K562 (cell line): ENCODE data around the gene CFAP97D2. TPM values are rescaled to one million over a fixed set of nuclear protein-coding genes. Genes with fewer than 3 reads are reported as not detected.
A peak's percentile ranks its signal among the peaks of the same experiment; 100 is the strongest.

Experiments used
- LCOR ChIP-seq: sonication (generic); formaldehyde crosslinking; IDR thresholded peaks from 2 replicates; pipeline ENCODE4 v1.8.0; 2022; ENCODE audit warnings: mild to moderate bottlenecking, missing genetic modification reagents
- NONO ChIP-seq, 2 experiments: fragments of 200-400 bp in 1 of 2; fragments of 450-650 bp in 1 of 2; formaldehyde crosslinking in 1 of 2; IDR thresholded peaks; 2 replicates each; pipeline ENCODE4 v1.6.1; 2017; ENCODE audit warnings: low read depth in 2 of 2, mild to moderate bottlenecking in 2 of 2, moderate library complexity in 2 of 2, low read length in 1 of 2
- SETDB1 ChIP-seq: IDR thresholded peaks from one replicate; pipeline ENCODE4 v1.6.1; 2012; ENCODE audit warnings: low read length, control low read depth, inconsistent platforms
- SUPT5H ChIP-seq: fragments of 450-650 bp; IDR thresholded peaks from 2 replicates; pipeline ENCODE4 v1.6.1; 2016
- TBP ChIP-seq: optimal IDR thresholded peaks from 2 replicates; pipeline ENCODE3; 2011; ENCODE audit warnings: low read depth, low read length, improper control_type of control experiment
- TEAD1 ChIP-seq, 2 experiments: fragments of 450-650 bp in 1 of 2; sonication (generic) in 1 of 2; formaldehyde crosslinking; IDR thresholded peaks; 2 replicates each; pipeline versions ENCODE4 v1.4.0 to v1.8.0; 2020 to 2022; ENCODE audit warnings: mild to moderate bottlenecking in 2 of 2, missing genetic modification reagents in 1 of 2
- ZBTB40 ChIP-seq, 2 experiments: fragments of 450-650 bp in 1 of 2; sonication (generic) in 1 of 2; formaldehyde crosslinking in 1 of 2; IDR thresholded peaks; 2 replicates each; pipeline versions ENCODE4 v1.7.1 to v1.9.0; 2016 to 2022; ENCODE audit warnings: inconsistent platforms in 1 of 2, mild to moderate bottlenecking in 1 of 2, missing genetic modification reagents in 1 of 2
- ZNF318 ChIP-seq, 2 experiments: fragments of 450-650 bp; IDR thresholded peaks; 2 replicates each; pipeline ENCODE4 v1.6.1; 2016; ENCODE audit warnings: mild to moderate bottlenecking in 2 of 2, borderline replicate concordance in 1 of 2, low read depth in 1 of 2, moderate library complexity in 1 of 2
- ZNF347 ChIP-seq: fragments of 450-650 bp; formaldehyde crosslinking; IDR thresholded peaks from 2 replicates; pipeline ENCODE4 v1.4.0; 2020; ENCODE audit warnings: low read depth, mild to moderate bottlenecking, moderate library complexity
- polyA plus RNA-seq, 8 experiments: library from polyadenylated mRNA; depleted of rRNA in 4 of 8; stranded (reverse) in 5 of 8; unstranded in 3 of 8; fragments of >200 nt; fragmentation: Nextera tagmentation in 2 of 8; fragmentation: Illumina TruSeq in 1 of 8; extraction: Ambion mirVana in 2 of 8; extraction: Trizol in 1 of 8; gene quantifications; 2 replicates each; pipeline versions ENCODE4 v1.2.1 to v1.2.3, GENCODE V29; 2011 to 2014; ENCODE audit warnings: inconsistent platforms in 1 of 8, missing spikeins in 1 of 8
- total RNA-seq, 7 experiments: library from RNA; depleted of rRNA in 6 of 7; stranded (reverse); fragments of >200 nt in 6 of 7; fragmentation: Illumina TruSeq in 2 of 7; extraction: Trizol in 2 of 7; gene quantifications; 2 replicates each; pipeline versions ENCODE4 v1.2.1 to v1.2.3, GENCODE V29; 2011 to 2021; ENCODE audit warnings: low replicate concordance in 1 of 7

The CFAP97D2 gene
- total and polyA plus RNA-seq, 9 of the 15 experiments (the other 6 are each of a cell fraction or from before 2014, with no cell fraction given), result not detected

GRCh38 chr13:114222461-114222968 is 43.5 kb downstream of the CFAP97D2 start (continued):
- TF ChIP-seq ZBTB40 (IDR thresholded peaks at IDR 0.05), result 0 out of 2 replicates have a peak, but pooled peaks have one; percentile 6
- TF ChIP-seq ZBTB40 (CRISPR knock-in tag; IDR thresholded peaks at IDR 0.05), result no peak
- no peak for TF ChIP-seq SUPT5H
- 0 out of 4 replicates have a peak, but pooled peaks of 1 of the 2 experiments have one; percentile 21 for TF ChIP-seq TEAD1 (CRISPR knock-in tag; IDR thresholded peaks at IDR 0.05)
- TF ChIP-seq SETDB1, result no peak
- TF ChIP-seq LCOR (CRISPR knock-in tag), result no peak
- no peak for TF ChIP-seq ZNF347
- TF ChIP-seq ZNF318 (IDR thresholded peaks at IDR 0.05; ENCODE audit: borderline replicate concordance in 1 of 2, low read depth in 1 of 2), result no peak
- TF ChIP-seq NONO (IDR thresholded peaks at IDR 0.05; ENCODE audit: low read depth in 2 of 2, low read length in 1 of 2), result 0 out of 4 replicates have a peak, but pooled peaks of 1 of the 2 experiments have one; percentile 18
- TF ChIP-seq TBP, result no peak
